MM.1S (cell line): ENCODE measurements around the gene SPACDR.

Experiments
- DNase-seq: peaks from one replicate; pipeline ENCODE4 v3.0.0-alpha.2; 2015
- H2AFZ ChIP-seq: fragments of 300-600 bp; sonication (generic); 2 replicates; pipeline ENCODE4 v1.6.0; 2016; ENCODE audit warnings: antibody characterized with exemption, low read length
- H3F3A ChIP-seq: fragments of 300-600 bp; sonication (generic); 2 replicates; pipeline ENCODE4 v1.6.1; 2016; ENCODE audit warnings: mild to moderate bottlenecking, antibody characterized with exemption, low read length, moderate library complexity, mixed read lengths; ENCODE audit not compliant: insufficient read depth
- H3K27ac ChIP-seq: fragments of 300-600 bp; sonication (generic); 2 replicates; pipeline ENCODE4 v1.5.1; 2016; ENCODE audit warnings: mild to moderate bottlenecking, low read length
- H3K27me3 ChIP-seq: fragments of 300-600 bp; sonication (generic); replicated peaks from 2 replicates; pipeline ENCODE4 v1.6.0; 2016; ENCODE audit warnings: low read length; ENCODE audit not compliant: insufficient read depth
- H3K36me3 ChIP-seq: fragments of 300-600 bp; sonication (generic); replicated peaks from 2 replicates; pipeline ENCODE4 v1.6.1; 2016; ENCODE audit warnings: mild to moderate bottlenecking, low read length, mixed read lengths; ENCODE audit not compliant: insufficient read depth
- H3K4me1 ChIP-seq: fragments of 300-600 bp; sonication (generic); 2 replicates; pipeline ENCODE4 v1.6.1; 2016; ENCODE audit warnings: low read length, mixed read lengths
- H3K4me2 ChIP-seq: fragments of 300-600 bp; sonication (generic); 2 replicates; pipeline ENCODE4 v1.6.0; 2016; ENCODE audit warnings: low read depth, low read length
- H3K4me3 ChIP-seq: fragments of 300-600 bp; sonication (generic); 2 replicates; pipeline ENCODE4 v1.5.1; 2016; ENCODE audit warnings: low read length, mixed read lengths
- H3K79me2 ChIP-seq: fragments of 300-600 bp; sonication (generic); 2 replicates; pipeline ENCODE4 v1.6.1; 2016; ENCODE audit warnings: mixed run types, low read length, mixed read lengths
- H3K9ac ChIP-seq: fragments of 300-600 bp; sonication (generic); 2 replicates; pipeline ENCODE4 v1.6.1; 2016; ENCODE audit warnings: low read length, mixed read lengths
- H3K9me2 ChIP-seq: fragments of 300-600 bp; sonication (generic); replicated peaks from 2 replicates; pipeline ENCODE4 v1.6.1; 2016; ENCODE audit warnings: mild to moderate bottlenecking, low read length, mixed read lengths; ENCODE audit not compliant: insufficient read depth
- H3K9me3 ChIP-seq: fragments of 300-600 bp; sonication (generic); replicated peaks from 2 replicates; pipeline ENCODE4 v1.6.1; 2016; ENCODE audit warnings: mild to moderate bottlenecking, low read length, mixed read lengths; ENCODE audit not compliant: insufficient read depth
- H4K20me1 ChIP-seq: fragments of 300-600 bp; sonication (generic); 2 replicates; pipeline ENCODE4 v1.6.1; 2016; ENCODE audit warnings: mild to moderate bottlenecking, low read length, moderate library complexity, mixed read lengths; ENCODE audit not compliant: insufficient read depth
- CTCF ChIP-seq: fragments of 300-600 bp; sonication (generic); IDR thresholded peaks from 2 replicates; pipeline ENCODE4 v1.5.1; 2016; ENCODE audit warnings: antibody characterized with exemption, low read length, mixed read lengths
- EZH2 ChIP-seq: fragments of 300-600 bp; sonication (generic); optimal IDR thresholded peaks from 2 replicates; pipeline ENCODE3; 2017; ENCODE audit warnings: low read depth, mild to moderate bottlenecking, antibody characterized with exemption, low read length, mixed read lengths
- EZH2phosphoT487 ChIP-seq: fragments of 300-600 bp; sonication (generic); IDR thresholded peaks from 2 replicates; pipeline ENCODE4 v1.6.1; 2018; ENCODE audit warnings: antibody characterized with exemption, low read length

SPACDR gene

GRCh38 chr7:100481466-100481865 lies 17.4 kb upstream of the SPACDR start:
- no peak overlapping the region for H2AFZ ChIP-seq
- H3K4me1 ChIP-seq, result peaks cover 11% of the 10 kb centered on the region
- no peak overlapping the region for H3K27ac ChIP-seq
- no peaks in the 10 kb centered on the region for H4K20me1 ChIP-seq
- TF ChIP-seq EZH2phosphoT487 (no peak), CTCF (no peak), EZH2 (no peak)
- no peak overlapping the region for H3K9ac ChIP-seq
- peaks cover 3% of the 10 kb centered on the region; the same call in 1 of the 2 replicates for H3F3A ChIP-seq
- peaks cover 27% of the 10 kb centered on the region for H3K27me3 ChIP-seq
- no peak overlapping the region for H3K4me3 ChIP-seq
- no peaks in the 10 kb centered on the region for H3K9me3 ChIP-seq
- peaks cover 26% of the 10 kb centered on the region for H3K79me2 ChIP-seq
- no peak overlapping the region for H3K4me2 ChIP-seq
- no peak for DNase-seq
- H3K9me2 ChIP-seq, result no peaks in the 10 kb centered on the region
- H3K36me3 ChIP-seq, result no peaks in the 10 kb centered on the region

- Histone ChIP-seq H3K79me2 (peaks cover 40% of the 10 kb centered on the region), H3F3A (peaks cover 3% of the 10 kb centered on the region; the same call in 1 of the 2 replicates), H3K27me3 (peaks cover 4% of the 10 kb centered on the region; the same call in 1 of the 2 replicates), H3K4me1 (peaks cover 11% of the 10 kb centered on the region), H3K36me3 (no peaks in the 10 kb centered on the region), H3K4me3 (peak within 1 kb of the TSS; percentile 92), H3K9me3 (no peaks in the 10 kb centered on the region), H3K4me2 (peak within 1 kb of the TSS; percentile 61), H4K20me1 (no peaks in the 10 kb centered on the region), H2AFZ (peak within 1 kb of the TSS; percentile 36), H3K27ac (peak within 1 kb of the TSS; percentile 18; the same call in 1 of the 2 replicates), H3K9ac (peak within 1 kb of the TSS; percentile 78), H3K9me2 (no peaks in the 10 kb centered on the region)
- peak; percentile 91 for DNase-seq
- TF ChIP-seq CTCF (no peak), EZH2 (no peak), EZH2phosphoT487 (no peak)
These were observed 15.0 kb upstream of the SPACDR start, which contains the start of gene TSC22D4 for GRCh38 chr7:100478958-100479660. TSS of gene TSC22D4 (minus strand) at chr7:100479214. CDS start at chr7:100478038, 1,176 bp downstream.

GRCh38 chr7:100477871-100478267 lies 13.8 kb upstream of the SPACDR start:
- no peak overlapping the region for H2AFZ ChIP-seq
- no peaks in the 10 kb centered on the region for H3K36me3 ChIP-seq
- H3K9me2 ChIP-seq, result no peaks in the 10 kb centered on the region
- H4K20me1 ChIP-seq, result no peaks in the 10 kb centered on the region
- peaks cover 40% of the 10 kb centered on the region for H3K79me2 ChIP-seq
- peaks cover 11% of the 10 kb centered on the region for H3K4me1 ChIP-seq
- H3K4me3 ChIP-seq, result peak overlapping the region; percentile 92
- H3K9ac ChIP-seq, result peak overlapping the region; percentile 78; the same call in 1 of the 2 replicates
- H3K4me2 ChIP-seq, result peak overlapping the region; percentile 61
- H3F3A ChIP-seq, result peaks cover 3% of the 10 kb centered on the region; the same call in 1 of the 2 replicates
- H3K9me3 ChIP-seq, result no peaks in the 10 kb centered on the region
- no peaks in the 10 kb centered on the region for H3K27me3 ChIP-seq
- no peak overlapping the region for H3K27ac ChIP-seq
- TF ChIP-seq EZH2phosphoT487 (no peak), EZH2 (no peak), CTCF (no peak)
- DNase-seq, result no peak
